ENCODE measurements around the gene GBE1. TPM values are rescaled to one million over a fixed set of nuclear protein-coding genes. Genes with fewer than 3 reads are reported as not detected.

GBE1 gene
- polyA plus RNA-seq, 3 donors = 7.7 to 21.7 (median 19.1) TPM

- Histone ChIP-seq H2AFZ (ENCODE audit: insufficient read depth, low read depth, low read length, poor library complexity, severe bottlenecking) (no peak overlapping the region), H3K36me3 (replicated peaks in 1 of 2; ENCODE audit: control insufficient read depth in 1 of 2, insufficient read depth in 2 of 2, low read length in 2 of 2) (no peaks in the 10 kb centered on the region), H3K79me2 (ENCODE audit: insufficient read depth, low read length) (no peaks in the 10 kb centered on the region), H4K20me1 (ENCODE audit: insufficient read depth, low read length) (no peaks in the 10 kb centered on the region), H3K4me2 (replicated peaks; ENCODE audit: extremely low read depth, low read length, poor library complexity, severe bottlenecking) (no peak overlapping the region), H3K9ac (ENCODE audit: insufficient read depth, low read length, poor library complexity, severe bottlenecking) (no peak overlapping the region), H3K27ac (ENCODE audit: low read depth in 1 of 2, low read length in 2 of 2) (no peak overlapping the region), H3K27me3 (ENCODE audit: control insufficient read depth in 2 of 2, insufficient read depth in 2 of 2, low read length in 2 of 2) (no peaks in the 10 kb centered on the region), H3K4me1 (ENCODE audit: control insufficient read depth in 1 of 2, insufficient read depth in 2 of 2, low read length in 2 of 2) (no peaks in the 10 kb centered on the region), H3K4me3 (replicated peaks in 1 of 3; ENCODE audit: low read depth in 2 of 3, low read length in 3 of 3) (no peak overlapping the region), H3K9me3 (replicated peaks in 1 of 2; ENCODE audit: control insufficient read depth in 1 of 2, insufficient read depth in 1 of 2, low read length in 2 of 2) (no peaks in the 10 kb centered on the region)
- no peak overlapping the region for H3K27ac Mint-ChIP-seq
- no peak overlapping the region for H3K4me3 Mint-ChIP-seq
- H3K27me3 Mint-ChIP-seq (ENCODE audit: low read depth in 3 of 3) = peaks cover 0 to 3% (median 0%) of the 10 kb centered on the region in 3 donors
- intact Hi-C loops (cut with micrococcal nuclease) = no loop called here
- no peaks in the 10 kb centered on the region for H3K36me3 Mint-ChIP-seq
- DNase-seq = no peak
- TF ChIP-seq, protein P1, sequence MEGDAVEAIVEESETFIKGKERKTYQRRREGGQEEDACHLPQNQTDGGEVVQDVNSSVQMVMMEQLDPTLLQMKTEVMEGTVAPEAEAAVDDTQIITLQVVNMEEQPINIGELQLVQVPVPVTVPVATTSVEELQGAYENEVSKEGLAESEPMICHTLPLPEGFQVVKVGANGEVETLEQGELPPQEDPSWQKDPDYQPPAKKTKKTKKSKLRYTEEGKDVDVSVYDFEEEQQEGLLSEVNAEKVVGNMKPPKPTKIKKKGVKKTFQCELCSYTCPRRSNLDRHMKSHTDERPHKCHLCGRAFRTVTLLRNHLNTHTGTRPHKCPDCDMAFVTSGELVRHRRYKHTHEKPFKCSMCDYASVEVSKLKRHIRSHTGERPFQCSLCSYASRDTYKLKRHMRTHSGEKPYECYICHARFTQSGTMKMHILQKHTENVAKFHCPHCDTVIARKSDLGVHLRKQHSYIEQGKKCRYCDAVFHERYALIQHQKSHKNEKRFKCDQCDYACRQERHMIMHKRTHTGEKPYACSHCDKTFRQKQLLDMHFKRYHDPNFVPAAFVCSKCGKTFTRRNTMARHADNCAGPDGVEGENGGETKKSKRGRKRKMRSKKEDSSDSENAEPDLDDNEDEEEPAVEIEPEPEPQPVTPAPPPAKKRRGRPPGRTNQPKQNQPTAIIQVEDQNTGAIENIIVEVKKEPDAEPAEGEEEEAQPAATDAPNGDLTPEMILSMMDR (IDR thresholded peaks at IDR 0.05) = no peak
- H3K4me1 Mint-ChIP-seq = no peaks in the 10 kb centered on the region
- peaks cover 0 to 4% (median 3%) of the 10 kb centered on the region in 7 donors for H3K9me3 Mint-ChIP-seq
Observed at GRCh38 chr3:81451611-81452010, 309.8 kb downstream of the GBE1 start.

- Histone ChIP-seq H4K20me1 (ENCODE audit: insufficient read depth, low read length) (no peaks in the 10 kb centered on the region), H2AFZ (ENCODE audit: insufficient read depth, low read depth, low read length, poor library complexity, severe bottlenecking) (no peak overlapping the region), H3K9me3 (replicated peaks in 1 of 2; ENCODE audit: control insufficient read depth in 1 of 2, insufficient read depth in 1 of 2, low read length in 2 of 2) (no peaks in the 10 kb centered on the region), H3K36me3 (replicated peaks in 1 of 2; ENCODE audit: control insufficient read depth in 1 of 2, insufficient read depth in 2 of 2, low read length in 2 of 2) (no peaks in the 10 kb centered on the region), H3K79me2 (ENCODE audit: insufficient read depth, low read length) (no peaks in the 10 kb centered on the region), H3K4me2 (replicated peaks; ENCODE audit: extremely low read depth, low read length, poor library complexity, severe bottlenecking) (no peak overlapping the region), H3K4me3 (replicated peaks in 1 of 3; ENCODE audit: low read depth in 2 of 3, low read length in 3 of 3) (no peak overlapping the region), H3K4me1 (ENCODE audit: control insufficient read depth in 1 of 2, insufficient read depth in 2 of 2, low read length in 2 of 2) (no peaks in the 10 kb centered on the region), H3K9ac (ENCODE audit: insufficient read depth, low read length, poor library complexity, severe bottlenecking) (no peak overlapping the region), H3K27me3 (ENCODE audit: control insufficient read depth in 2 of 2, insufficient read depth in 2 of 2, low read length in 2 of 2) (no peaks in the 10 kb centered on the region), H3K27ac (ENCODE audit: low read depth in 1 of 2, low read length in 2 of 2) (no peak overlapping the region)
- H3K36me3 Mint-ChIP-seq = no peaks in the 10 kb centered on the region
- peaks cover 0 to 4% (median 3%) of the 10 kb centered on the region in 7 donors for H3K9me3 Mint-ChIP-seq
- H3K27me3 Mint-ChIP-seq (ENCODE audit: low read depth in 3 of 3) = peaks cover 0 to 3% (median 0%) of the 10 kb centered on the region in 3 donors
- H3K4me1 Mint-ChIP-seq = no peaks in the 10 kb centered on the region
- intact Hi-C loops (cut with micrococcal nuclease) = no loop called here
- no CpG with 5 or more reads among the region's 2 CpGs for WGBS (ENCODE audit: insufficient coverage)
- DNase-seq = no peak
- no peak overlapping the region for H3K4me3 Mint-ChIP-seq
- no peak overlapping the region for H3K27ac Mint-ChIP-seq
- TF ChIP-seq, protein P1 (IDR thresholded peaks at IDR 0.05) = no peak
Observed at GRCh38 chr3:81451140-81451539, 310.3 kb downstream of the GBE1 start.

Data from CD14-positive monocyte (primary cell).